Measurements from ENCODE around the gene TRABD.

Gene TRABD

GRCh38 chr22:50199829-50200460 lies 14.2 kb downstream of the TRABD start:
- no peak for TF ChIP-seq CTCF (IDR thresholded peaks at IDR 0.05; ENCODE audit: extremely low read depth, insufficient read depth, missing control alignments)
- in situ Hi-C loops (cut with MboI; ENCODE audit: low pct_unique_long_range_greater_than_20kb, low sequenced_read_pairs, unreplicated experiment) = loop anchor here (10.0 kb wide), 1 partner anchor 55 kb away; no protein-coding TSS in a partner anchor
- DNase-seq (ENCODE audit: low spot score) = no peak

- in situ Hi-C loops (cut with MboI; ENCODE audit: low pct_unique_long_range_greater_than_20kb, low sequenced_read_pairs, unreplicated experiment) = loop anchor here (10.0 kb wide), 1 partner anchor 56 kb away; no protein-coding TSS in a partner anchor
- DNase-seq (ENCODE audit: low spot score) = peak; percentile 100
- no peak for TF ChIP-seq CTCF (IDR thresholded peaks at IDR 0.05; ENCODE audit: extremely low read depth, insufficient read depth, missing control alignments)
These were observed 14.9 kb downstream of the TRABD start, which contains the start of gene SELENOO for GRCh38 chr22:50200461-50201190. Gene SELENOO, plus strand, starts transcription at chr22:50201011. Its CDS starts 26 bp downstream, at chr22:50201037.

- DNase-seq (ENCODE audit: low spot score) = no peak
- in situ Hi-C loops (cut with MboI; ENCODE audit: low pct_unique_long_range_greater_than_20kb, low sequenced_read_pairs, unreplicated experiment) = loop anchor here (10.0 kb wide), 1 partner anchor 57 kb away; no protein-coding TSS in a partner anchor
- TF ChIP-seq CTCF (IDR thresholded peaks at IDR 0.05; ENCODE audit: extremely low read depth, insufficient read depth, missing control alignments) = no peak
These were observed 15.7 kb downstream of the TRABD start for GRCh38 chr22:50201191-50202129.

GRCh38 chr22:50202130-50202666 lies 16.5 kb downstream of the TRABD start:
- no peak for DNase-seq (ENCODE audit: low spot score)

GRCh38 chr22:50203288-50203687 lies 17.6 kb downstream of the TRABD start:
- no peak for TF ChIP-seq CTCF (IDR thresholded peaks at IDR 0.05; ENCODE audit: extremely low read depth, insufficient read depth, missing control alignments)
- no peak for DNase-seq (ENCODE audit: low spot score)
- in situ Hi-C loops (cut with MboI; ENCODE audit: low pct_unique_long_range_greater_than_20kb, low sequenced_read_pairs, unreplicated experiment) = loop anchor here (10.0 kb wide), 1 partner anchor 58 kb away; no protein-coding TSS in a partner anchor

More at GRCh38 chr22:50202130-50202666, 16.5 kb downstream of the TRABD start:
- in situ Hi-C loops (cut with MboI; ENCODE audit: low pct_unique_long_range_greater_than_20kb, low sequenced_read_pairs, unreplicated experiment) = loop anchor here (10.0 kb wide), 1 partner anchor 57 kb away; no protein-coding TSS in a partner anchor
- TF ChIP-seq CTCF (IDR thresholded peaks at IDR 0.05; ENCODE audit: extremely low read depth, insufficient read depth, missing control alignments) = no peak
